Measurements from ENCODE around the gene NACC1. TPM values are rescaled to one million over a fixed set of nuclear protein-coding genes. Genes with fewer than 3 reads are reported as not detected.

Gene NACC1
- total and polyA plus RNA-seq, 2 of the 8 experiments (the other 6 are each of a cell fraction or from before 2014, with no cell fraction given): 234 to 301 TPM

GRCh38 chr19:13100841-13101589 is 17.0 kb upstream of the NACC1 start (continued):
- TF ChIP-seq CHD7 (IDR thresholded peaks at IDR 0.05; ENCODE audit: insufficient replicate concordance, low read length) (no peak), CTCF (IDR thresholded peaks at IDR 0.05; ENCODE audit: control extremely low read depth in 1 of 3, insufficient read depth in 1 of 3, low read depth in 1 of 3, low read length in 3 of 3) (peak; percentile 62 to 72 (median 65)), KDM4A (IDR thresholded peaks at IDR 0.05; ENCODE audit: low read depth, low read length, severe bottlenecking) (no peak), RXRA (IDR thresholded peaks at IDR 0.05; ENCODE audit: insufficient read depth, low read depth, low read length) (no peak), JUN (IDR thresholded peaks at IDR 0.05; ENCODE audit: low read depth, low read length) (no peak), SIX5 (IDR thresholded peaks at IDR 0.05; ENCODE audit: low read depth, low read length) (no peak), ASH2L (IDR thresholded peaks at IDR 0.05; ENCODE audit: low read length) (no peak)

All from H1 (cell line).